ENCODE results near the gene NAAA.
"Not testable (repeated sequence)": the region's sequence is repeated elsewhere in the genome, so short reads cannot be mapped to it uniquely, and the experiment has no call there.

Gene NAAA

DNA sequence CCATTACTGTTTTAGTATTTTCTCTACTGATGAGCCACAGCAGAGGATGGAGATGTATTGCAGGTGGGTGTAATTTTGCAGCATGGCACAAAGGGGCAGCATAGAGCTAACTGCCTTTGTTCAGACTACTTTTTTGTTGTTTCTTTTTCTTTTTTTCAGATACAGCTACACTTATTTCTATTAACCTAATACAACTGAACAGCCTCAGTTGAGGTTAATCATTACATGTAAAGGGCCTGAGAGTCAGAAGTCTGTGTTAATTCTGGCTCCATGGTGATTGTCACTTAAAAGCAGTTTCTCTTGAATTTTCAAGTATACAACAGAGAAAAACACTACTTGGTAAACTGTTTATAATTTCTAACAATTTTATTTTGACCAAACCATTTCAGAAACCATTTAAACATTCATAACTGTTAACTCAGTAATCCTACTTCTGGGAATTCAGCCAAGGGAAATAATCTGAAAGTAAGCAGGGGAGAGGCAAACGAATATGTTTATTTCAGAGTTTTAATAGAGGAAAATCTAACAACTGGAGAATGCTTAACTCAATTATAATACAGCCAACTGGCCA lies 24.6 kb downstream of the NAAA start:
- DNase-seq: peak in 1 of 2 experiments; percentile 8

DNA sequence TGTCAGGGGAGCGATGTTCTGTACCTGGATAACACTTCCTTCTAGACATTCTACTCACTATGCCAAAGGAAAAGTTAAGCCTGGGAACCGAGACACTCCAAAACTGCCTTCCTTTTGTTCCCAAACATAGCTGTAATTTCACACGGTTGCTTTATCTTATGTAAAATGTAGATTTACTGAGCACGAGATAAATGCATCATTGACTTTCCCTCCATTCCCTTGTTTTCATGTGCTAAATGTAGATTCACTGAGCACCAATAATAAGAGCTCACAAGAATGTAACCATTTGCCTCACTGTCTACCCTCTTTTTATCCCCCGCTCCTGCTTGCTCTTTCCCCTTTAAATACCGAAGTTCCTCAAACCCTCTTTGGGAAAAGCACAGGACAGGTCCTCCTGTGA lies 27.8 kb downstream of the NAAA start:
- DNase-seq: no peak

DNA sequence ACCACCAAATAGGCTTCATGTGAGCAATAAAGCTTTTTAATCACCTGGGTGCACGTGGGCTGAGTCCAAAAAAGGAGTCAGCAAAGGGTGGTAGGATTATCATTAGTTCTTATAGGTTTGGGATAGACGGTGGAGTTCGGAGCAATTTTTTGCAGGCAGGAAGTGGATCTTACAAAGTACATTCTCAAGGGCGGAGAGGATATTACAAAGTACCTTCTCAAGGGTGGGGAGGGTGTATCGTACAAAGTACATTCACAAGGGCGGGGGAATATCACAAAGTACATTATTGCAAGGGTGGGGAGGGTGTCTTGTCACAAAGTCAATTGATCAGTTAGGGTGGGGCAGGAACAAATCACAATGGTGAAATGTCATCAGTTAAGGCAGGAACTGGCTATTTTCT lies 30.0 kb downstream of the NAAA start:
- DNase-seq: not testable (repeated sequence)

DNA sequence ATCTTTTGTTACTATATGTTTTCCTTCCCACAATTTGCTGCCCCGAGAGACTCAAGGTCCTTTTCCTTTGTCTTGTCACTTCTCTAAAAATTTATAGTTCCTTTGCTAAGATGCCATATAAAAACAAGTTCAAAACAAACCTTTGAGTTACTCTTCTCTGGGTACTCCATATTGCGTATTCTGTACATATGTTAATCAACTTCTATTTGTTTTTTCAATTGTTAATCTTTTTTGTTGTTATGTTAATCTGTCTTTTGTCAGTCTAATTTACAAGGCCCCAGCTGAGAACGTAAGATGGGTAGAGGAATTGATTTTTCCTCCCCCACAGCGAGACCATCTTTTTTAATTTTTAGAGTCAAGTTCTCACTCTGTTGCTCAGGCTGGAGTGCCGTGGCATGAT lies 31.4 kb downstream of the NAAA start:
- DNase-seq: no peak

DNA sequence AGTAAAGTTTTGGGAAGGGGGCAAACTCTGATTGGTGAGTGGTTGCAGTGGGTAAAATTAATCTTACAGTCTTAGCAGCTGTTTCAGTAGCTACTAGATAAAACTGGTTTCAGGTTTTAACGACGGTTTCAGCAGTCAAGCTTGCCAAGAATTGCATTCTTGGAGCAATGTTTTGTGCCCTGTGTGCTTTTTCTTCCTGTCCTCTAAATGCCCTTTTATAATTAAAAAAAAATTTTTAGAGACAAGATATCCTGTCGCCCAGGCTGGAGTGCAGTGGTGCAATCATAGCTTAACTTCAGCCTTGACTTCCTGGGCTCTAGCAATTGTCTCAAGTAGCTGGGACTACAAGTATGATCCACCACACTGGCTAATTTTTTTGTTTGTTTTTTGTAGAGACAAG lies 32.3 kb downstream of the NAAA start:
- no peak for DNase-seq

DNA sequence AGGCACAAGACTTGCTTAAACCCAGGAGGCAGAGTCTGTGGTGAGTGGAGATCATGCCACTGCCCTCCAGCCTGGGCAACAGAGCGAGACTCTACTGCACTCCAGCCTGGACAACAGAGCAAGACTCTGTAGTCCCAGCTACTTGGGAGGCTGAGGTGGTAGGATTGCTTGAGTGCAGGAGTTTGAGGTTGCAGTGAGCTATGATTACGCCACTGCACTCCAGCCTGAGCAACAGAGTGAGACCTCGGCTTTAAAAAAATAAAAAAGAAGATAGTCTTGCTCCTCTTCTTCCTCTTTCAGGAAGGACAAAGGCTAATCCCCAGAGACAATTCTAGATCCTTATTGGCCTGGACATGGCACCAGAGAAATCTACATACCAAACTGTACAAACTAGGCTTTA lies 32.8 kb downstream of the NAAA start:
- no peak for DNase-seq

DNA sequence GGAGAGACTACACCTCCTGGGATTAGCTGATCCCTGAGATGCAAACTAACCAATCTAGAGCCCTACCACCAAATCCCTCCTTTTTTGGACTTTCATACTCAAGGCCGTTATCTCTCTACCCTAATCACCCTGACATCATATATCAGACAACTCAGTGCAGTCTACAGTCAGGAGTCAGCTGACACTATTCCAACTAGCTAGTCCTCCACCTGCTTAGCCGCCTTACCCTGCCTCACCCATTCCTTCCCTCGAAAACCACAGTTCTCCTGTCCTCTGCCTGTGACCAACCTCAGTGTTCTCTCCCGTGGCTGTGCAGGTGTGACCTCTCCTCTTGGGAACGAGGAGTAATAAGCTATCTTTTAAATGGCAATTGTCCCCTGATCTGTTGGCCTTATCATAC lies 36.7 kb downstream of the NAAA start:
- DNase-seq: no peak

DNA sequence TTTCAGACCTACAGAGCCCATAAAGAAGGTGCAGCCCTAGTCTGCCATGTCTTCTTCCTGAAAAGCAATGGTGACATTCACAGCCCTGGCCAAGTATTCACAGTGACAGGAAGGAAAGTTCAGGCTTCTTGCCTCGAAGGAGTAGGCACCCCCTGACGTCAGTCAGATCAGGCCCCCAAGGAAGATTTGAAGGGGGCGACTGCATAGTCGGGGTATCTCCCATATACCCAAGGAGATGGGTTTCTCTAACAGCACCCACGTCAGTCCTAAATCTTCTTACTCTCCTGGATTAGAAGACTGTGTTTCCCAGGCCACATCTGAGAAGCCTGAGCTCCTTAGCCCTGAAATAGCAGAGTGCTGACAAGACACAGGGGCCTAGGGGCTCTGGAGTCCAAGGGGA lies 38.5 kb downstream of the NAAA start, which contains the start of gene PPEF2:
PPEF2 (minus strand) TSS at position 101 of the 400 bp plus-strand sequence. CDS start 6,127 bp downstream, outside the sequence.
- no peak for DNase-seq

DNA sequence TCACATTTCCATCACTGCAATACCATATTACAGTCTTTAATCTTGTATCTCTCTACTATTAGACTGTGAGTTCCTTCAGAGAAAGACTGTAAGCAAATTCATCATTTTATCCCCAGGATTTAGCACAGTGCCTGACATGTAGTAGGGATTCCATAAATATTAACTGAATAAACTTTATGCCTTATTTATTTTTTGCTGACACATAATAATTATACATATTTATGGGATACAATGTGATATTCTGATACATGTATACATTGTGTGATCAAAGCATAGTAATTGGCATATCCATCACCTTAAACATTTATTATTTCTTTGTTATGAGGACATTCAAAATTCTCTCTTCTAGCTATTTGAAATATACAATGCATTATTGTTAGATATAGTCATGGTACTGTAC lies 42.3 kb downstream of the NAAA start:
- DNase-seq: no peak

DNA sequence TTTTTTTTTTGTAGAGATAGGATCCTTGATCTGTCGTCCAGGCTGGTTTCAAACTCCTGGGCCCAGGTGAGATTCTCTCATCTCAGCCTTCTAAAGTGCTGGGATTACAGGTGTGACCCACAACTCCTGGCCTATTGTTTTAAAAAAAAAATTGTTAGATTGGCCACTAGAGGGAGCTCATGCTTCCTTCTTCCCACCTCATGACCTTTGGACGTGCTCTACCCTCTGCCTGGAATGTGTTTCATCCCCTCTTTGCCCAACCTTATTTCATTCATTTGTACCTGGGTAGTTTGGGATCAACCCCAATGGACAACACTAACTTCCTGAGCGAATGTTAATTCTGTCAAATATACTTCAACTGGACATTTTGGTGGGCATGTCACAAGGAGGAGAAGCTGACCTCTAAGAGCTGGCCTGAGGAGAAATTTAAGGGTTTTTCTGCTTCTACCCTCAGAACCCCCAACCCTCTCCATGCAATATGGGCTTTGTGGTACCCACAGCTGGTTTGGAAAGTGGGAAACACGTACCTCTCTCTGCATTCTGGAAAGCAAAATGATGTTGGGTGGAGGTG lies 45.0 kb downstream of the NAAA start:
- no peak for DNase-seq

DNA sequence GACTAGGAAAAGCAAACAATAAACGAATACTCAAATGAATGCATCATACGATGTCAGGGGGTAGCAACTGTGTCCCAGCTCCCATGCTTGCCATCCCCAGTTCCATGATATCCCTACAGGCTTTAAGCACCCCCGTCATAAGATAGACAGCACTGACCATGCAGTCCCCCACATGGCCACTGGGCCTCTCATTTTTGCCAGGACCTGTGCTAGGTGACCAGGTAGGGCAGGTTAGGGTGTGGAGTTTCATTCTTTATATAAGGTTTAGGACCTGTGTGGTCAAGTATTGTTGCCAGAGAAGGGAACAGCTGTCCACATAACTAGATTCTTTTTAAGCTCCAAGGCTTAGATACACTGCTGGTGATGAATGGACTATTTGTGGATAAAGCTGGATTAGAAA lies 48.3 kb downstream of the NAAA start:
- DNase-seq: no peak

DNA sequence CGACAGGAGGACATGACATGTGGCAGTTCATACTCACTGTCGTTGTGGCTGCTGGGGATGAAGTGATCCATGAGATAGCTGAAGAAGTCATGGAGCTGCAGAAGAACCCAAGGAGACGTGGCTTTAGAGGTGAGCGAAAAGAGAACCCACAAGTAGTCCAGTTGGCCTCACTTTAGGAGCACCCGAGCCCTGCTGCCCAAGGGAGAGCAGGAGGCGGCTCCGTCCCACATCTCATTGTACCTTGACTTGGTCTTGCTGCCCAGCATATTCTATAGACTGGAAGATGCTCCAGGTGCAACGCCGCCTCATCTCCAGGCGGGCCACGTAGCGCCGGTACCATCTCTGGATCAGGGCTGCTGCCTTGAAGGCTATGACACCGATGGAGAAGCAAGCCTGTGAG lies 49.2 kb downstream of the NAAA start:
- DNase-seq: no peak

DNA sequence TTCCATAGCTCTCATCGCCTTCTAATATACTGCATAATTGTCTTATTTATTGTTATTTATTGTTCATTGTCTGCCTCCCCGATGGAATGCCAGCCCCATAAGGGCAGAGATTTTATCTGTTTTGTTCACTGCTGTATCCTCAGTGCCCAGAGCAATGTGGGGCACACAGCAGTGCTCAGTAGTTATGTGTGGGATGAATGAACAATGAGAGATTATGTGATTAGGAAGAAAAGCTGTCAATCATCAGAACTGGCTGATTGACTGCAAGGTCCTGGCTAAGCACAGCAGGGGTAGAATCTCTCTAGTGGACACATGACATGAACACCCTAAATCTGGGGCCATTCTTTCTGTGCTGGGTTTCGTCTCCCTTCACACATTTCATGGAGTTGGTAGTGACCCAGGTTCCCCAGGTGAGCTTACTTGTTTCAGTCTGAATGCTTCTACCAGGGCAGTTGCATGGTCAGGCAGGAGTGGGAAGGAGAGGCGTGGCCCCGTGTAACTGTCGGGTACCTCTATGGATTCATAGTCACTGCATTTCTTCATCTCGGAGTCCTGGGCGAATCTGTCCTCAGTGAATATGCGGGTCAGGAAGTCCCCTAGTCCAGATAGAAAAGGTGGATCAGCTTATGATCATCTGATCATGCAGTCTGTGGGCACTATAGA lies 51.1 kb downstream of the NAAA start:
- no peak for DNase-seq

DNA sequence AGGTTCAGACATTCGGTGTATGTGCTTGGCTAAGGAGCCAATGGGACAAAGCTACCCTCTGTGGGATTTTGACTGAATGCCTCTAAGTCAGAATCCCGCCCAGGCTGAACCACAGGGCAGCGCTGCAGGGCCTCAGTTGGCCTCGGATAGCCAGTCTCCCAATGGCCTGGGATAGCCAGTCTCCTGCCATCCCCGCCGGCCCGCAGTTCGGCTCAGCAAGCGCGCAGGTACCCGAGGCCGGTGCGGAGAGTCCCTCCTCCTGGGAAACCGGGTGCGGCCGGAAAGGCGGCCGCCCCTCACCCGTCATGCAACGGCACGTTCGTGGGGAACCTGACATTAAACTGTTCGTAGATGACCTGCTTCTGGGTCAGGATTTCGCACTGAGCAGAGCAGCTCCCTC lies 54.7 kb downstream of the NAAA start:
- DNase-seq: no peak

DNA sequence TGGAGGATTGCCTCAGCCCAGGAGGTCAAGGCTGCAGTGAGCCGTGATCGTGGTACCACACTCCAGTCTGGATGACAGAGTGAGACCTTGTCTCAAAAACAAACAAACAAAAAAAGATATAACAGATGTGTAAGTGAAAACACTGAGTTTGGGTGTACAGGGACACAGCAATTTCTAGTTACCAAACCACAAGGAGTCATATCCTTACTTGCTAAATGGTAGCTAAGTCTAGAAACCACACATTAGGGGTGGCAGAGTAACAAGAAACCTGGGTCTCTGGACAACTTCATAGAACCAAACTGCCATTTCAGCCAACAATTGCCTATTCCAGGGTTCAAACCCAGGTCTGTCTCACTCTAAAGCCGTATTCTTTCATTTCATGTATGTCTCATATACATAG lies 59.3 kb downstream of the NAAA start:
- no peak for DNase-seq

DNA sequence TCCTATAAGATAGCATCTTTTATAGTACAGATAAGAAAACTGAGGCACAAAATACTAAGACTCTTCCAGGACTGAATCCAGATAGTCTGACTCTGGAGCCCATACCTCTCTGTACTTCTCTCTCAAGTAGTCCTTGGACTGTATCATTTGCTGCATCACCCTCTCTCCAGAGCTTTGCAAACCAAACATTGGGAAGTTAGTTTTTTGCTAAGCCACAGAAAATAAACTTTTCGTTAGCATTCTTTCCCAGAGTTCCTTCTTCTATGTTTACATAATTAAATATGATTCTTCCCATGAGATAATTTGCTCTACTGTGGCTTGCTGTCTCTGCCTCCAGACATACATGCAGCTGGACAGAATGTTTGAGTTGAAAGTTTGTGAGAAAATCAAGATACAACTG lies 60.5 kb downstream of the NAAA start:
- no peak for DNase-seq

DNA sequence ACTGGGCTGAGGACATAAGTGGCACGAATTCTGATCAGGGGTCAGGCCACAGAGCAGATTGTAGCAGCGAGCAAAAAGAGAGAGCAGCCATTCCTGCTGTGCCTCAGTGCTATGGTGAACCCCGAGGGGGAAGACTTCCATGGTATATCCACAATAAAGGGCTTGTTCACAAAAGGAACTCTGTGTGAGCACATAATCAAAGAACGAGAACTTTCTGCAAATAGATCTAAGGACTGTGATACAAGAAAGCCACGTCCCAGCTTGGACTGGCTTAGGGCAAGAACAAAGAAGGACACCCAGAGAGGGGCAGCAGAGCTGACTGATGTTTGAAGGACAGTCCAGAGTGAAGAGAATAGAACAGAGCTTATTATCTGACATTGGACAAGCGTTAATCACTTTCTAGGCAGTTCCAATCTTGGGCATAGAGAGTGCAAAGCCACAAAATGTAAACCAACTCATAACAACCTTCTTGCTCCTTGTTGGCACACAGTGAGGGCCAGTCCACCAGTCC lies 62.5 kb downstream of the NAAA start:
- DNase-seq: no peak

DNA sequence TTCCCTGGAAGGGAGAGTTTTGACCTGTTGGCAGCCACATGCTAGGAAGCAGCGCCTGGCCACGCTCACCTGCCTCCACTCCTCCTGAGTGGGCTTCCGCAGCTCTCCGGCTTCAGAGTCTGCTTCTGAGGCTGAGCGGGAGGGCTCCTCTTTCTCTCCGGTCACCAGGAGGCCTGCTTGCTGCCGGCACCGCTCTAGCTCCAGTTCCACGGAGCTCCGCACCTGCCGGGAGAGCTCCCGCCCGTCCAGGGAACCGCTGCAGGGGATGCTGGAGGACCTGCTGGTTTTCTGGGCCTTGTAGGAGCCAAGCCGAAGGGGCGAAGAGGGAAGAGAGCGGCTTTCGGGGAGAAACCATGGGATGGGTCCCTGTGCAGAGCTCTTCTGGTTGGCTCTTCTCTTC lies 64.6 kb downstream of the NAAA start:
- DNase-seq: no peak

DNA sequence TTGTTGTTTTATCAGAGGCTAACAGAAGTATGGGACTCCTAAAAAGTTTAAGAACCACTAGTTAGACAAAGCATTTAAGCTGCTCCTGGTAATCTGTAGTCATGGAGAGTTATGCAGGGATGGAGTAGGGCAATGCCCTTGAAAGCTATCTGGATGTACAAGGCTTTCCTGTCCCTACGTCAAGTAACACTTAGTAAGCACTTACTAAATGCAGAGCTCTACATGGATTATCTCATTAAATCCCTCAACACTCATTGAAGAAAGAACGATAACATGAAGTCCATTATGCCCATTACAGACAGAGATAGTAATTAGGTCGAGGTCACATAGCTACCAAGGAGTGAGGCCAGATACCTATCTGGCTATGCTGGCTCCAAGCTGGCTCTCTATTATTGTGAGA lies 71.7 kb downstream of the NAAA start:
- DNase-seq: no peak

DNA sequence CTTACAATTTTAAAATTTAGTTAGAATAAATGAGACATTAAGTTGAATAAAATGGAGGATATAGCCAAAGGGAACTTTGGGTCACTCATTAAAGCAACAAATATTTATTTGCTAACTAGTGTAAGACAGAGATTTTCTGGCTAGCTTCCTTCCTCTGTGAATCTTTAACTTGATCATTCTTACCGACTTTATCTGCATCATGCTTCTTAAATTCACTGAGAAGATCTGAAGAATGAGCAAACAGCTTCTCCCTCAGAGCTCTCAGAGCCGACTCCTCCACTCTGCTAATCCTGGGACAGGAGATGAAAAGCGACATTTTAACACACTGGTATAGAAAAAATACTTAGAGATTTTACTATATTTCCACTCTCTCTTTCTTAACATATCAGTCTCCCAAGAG lies 73.7 kb downstream of the NAAA start:
- no peak for DNase-seq
